HG03457 (cell line): Measurements from ENCODE around the gene SIGLEC11.
"Not testable (repeated sequence)": the region's sequence is repeated elsewhere in the genome, so short reads cannot be mapped to it uniquely, and the experiment has no call there.

ENCODE experiments used
- ATAC-seq: cut with Tn5 transposase; IDR thresholded peaks from one replicate; pipeline ENCODE4 v1.9.1; 2021; ENCODE audit warnings: moderate number of reproducible peaks; ENCODE audit not compliant: unreplicated experiment

The SIGLEC11 gene

DNA sequence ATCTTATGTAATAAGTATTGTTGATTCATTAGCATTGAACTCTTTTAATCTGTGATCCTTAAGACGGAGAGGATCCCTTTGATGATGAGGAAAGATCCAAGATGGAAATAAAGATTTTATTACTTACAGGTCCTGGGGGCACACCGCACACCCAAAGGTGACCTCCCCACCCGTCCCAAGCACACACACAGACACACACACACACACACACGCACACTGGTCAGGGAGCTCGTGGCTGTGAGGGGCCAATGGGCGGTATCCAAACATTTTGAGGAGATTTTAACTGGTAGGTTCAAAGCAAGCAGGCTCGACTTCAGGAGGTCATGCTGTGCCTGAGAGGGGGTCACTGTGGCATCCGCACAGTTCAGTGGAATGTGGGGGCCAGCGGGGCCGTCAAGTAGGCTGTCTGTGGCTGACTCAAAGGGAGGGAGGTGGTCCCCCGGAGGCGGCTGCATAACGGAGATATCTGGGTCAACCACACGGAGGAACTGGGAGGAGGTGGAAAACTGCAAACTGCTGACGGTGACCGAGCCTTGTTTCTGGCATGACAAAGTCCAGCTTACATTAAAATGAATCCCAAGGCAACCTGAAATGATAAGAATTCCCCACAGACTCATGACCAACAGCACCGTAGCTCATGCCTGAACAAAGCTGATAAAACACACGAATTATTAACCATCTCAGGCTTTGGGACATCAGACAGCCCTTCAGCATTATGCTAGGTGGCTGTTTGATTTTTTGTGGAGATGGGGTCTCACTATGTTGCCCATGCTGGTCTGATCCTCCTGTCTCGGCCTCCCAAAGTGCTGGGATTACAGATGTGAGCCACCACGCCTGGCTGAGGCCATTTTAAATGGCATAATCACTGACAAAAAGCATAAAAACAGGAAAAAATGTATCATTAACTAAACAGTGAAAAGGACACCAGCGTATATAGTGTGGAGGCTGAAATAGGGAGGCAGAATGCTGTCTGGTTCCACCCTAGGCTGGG is 20.9 kb upstream of the SIGLEC11 start:
- no peak for ATAC-seq

DNA sequence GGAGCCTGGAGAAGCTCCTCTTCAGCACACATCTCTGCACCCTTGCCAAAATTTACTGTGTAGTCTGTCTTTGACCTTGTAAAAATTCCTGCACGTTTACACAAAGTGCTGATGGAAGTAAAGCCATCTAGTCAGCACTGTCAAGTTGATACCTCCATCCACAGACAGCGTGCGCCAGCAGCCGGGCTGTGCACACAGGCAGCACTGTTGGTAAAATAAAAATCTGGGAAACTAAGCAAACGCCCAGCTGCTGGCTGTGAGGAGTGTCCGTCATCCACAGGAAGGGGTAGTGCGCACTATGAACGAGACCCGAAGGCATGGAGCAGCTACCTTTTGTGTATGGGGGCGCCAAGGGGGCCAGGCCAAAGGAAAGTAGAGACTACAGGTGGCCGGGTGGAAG is 17.4 kb upstream of the SIGLEC11 start:
- ATAC-seq, result no peak

- ATAC-seq, result no peak
Observed at GRCh38 chr19:49977881-49978280, 16.9 kb upstream of the SIGLEC11 start.

- no peak for ATAC-seq
Observed at GRCh38 chr19:49977076-49977475, 16.1 kb upstream of the SIGLEC11 start.

DNA sequence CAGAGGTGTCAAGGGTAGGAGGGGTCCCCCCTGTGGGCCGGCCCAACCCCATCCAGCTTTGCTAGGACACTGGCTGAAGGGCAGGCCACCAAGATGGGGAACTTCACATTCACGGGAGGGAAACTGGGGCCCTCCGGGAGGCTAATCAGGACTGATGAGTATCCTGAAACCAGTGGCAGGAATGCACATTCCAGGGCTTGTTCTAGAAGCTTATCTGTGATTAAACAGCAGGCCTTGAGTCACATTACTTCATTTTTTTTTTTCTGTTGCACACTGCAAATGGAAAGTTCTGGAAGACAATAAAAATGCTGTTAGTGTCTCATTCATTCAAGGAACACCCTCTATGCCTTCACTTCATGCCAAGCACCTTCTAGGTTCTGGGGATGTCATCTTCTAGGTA is 15.5 kb upstream of the SIGLEC11 start:
- ATAC-seq, result no peak

DNA sequence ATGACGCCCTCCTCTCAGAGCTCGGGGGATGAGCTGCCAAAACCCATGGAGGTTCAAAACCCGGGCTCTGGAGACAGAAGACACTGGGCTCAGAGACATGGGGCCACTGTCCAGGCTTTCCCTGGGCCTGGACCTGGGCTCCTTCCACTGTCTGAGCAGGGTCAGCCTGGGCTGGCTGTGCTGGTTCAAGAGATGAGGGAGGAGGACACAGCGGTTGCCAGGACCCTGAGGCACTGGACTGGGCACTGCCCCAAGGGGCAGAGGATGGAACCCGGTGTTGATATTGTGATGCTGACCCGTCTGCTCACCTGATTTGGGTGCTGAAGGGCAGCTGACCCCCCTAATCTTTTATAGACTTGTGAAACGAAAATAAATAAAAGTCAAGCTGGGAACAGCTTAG is 14.1 kb upstream of the SIGLEC11 start:
- ATAC-seq, result no peak

DNA sequence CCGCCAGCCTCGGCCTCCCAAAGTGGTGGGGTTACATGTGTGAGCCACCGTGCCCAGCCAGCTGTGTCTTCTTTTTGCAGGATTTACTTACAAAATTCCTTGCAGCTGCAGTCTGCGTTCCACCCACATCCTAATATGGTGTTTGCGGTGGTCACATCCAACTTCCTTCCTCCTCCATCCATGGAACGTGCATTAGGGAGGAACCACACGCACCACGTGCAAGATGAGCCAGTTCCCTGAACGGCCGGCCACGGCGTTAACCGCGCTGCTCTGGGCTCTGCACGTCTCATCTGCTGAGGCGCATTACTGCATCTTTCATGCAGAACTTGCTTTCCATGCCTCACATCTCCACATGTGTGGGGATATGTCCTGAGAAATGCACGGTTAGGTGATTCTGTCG is 13.0 kb upstream of the SIGLEC11 start:
- no peak for ATAC-seq

- no peak for ATAC-seq
Observed at GRCh38 chr19:49972841-49973240, 11.9 kb upstream of the SIGLEC11 start.

GRCh38 chr19:49971991-49972411 is 11.0 kb upstream of the SIGLEC11 start:
- no peak for ATAC-seq

- not testable (repeated sequence) for ATAC-seq
Observed at GRCh38 chr19:49969355-49969754, 8.4 kb upstream of the SIGLEC11 start.

- no peak for ATAC-seq
Observed at GRCh38 chr19:49968279-49968922, 7.4 kb upstream of the SIGLEC11 start.

DNA sequence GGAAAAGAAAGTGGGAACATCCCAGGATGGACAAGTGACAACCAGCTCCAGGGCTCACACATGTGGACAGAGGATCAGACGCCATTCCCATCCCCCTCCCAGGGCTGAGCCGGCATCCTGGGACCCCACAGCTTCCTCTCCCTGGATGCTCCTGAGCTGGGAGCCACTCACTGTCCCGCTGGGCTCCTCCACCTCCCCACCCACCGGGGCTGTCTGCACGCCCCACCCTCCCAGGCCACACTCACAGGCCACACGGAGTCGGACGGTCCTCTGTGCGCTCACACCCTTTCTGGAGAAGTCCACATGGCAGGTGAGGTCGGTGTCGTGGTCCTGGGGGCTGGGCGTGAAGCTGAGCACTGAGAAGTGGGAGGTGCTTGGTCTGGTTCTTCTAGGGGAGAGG is 1.1 kb downstream of the SIGLEC11 start:
- ATAC-seq, result not testable (repeated sequence)

- not testable (repeated sequence) for ATAC-seq
Observed at GRCh38 chr19:49958596-49958995, 2.4 kb downstream of the SIGLEC11 start.

DNA sequence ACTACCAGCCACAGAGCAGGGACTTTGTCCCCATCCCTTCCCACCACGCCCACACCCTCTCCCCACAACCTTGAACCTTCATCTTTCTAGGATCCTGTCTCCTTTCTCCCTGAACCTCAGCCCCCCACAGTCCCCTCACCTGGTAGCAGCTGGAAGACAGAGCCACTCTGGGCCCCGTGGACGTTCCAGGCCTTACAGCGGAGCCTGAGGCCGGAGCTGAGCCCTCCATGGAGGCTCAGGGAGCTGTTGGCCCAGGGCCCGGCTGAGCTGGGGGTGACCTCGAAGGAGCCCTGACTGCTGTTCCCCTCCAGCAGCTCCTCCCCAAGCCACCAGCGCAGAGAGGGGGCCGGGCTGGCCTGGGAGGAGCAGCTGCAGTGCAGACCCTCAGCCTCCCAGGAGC is 2.8 kb downstream of the SIGLEC11 start:
- ATAC-seq, result not testable (repeated sequence)

DNA sequence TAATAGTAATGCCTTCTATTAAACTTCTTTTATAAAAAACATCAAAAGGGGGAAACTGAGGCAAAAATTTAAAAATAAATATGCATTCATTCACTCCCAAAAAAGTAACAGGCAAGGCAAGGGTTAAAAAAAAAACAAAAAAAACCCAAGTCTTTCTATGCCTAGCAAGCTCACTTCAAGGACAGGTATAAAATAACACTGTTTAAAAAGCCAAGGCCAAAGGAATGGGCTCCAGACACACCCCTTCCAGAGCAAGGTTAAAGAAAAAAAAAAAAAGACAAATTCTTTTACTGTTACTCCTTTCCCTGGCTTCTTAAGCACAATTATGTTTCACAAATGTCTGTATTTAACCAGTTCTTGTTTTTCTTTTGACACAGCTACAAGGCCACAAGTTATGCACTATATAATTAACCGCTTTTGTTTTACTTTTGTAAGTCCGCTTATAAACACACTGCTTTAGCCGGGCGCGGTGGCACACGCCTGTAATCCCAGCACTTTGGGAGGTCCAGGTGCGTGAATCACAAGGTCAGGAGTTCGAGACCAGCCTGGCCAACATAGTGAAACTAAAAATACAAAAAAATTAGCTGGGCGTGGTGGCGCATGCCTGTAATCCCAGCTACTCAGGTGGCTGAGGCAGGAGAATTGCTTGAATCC is 3.6 kb downstream of the SIGLEC11 start:
- ATAC-seq, result no peak

DNA sequence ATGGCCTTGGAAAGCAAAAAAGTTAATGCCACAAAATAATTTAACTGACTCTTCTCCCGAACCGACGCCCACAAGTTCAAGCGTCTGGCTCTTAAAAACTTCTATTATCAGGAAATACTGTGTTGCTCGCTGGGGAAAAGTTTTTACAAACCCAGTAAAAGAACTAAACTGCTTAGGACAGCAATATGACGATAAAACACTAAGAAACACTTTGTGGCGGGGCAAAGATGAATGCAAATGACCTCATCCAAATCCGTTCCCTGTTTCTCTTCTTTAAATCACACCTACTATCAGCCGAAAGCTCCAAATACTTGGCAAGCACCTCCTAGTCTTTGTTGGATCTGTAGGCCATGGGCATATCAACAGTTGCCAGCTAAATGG is 4.9 kb downstream of the SIGLEC11 start:
- ATAC-seq, result no peak

- ATAC-seq, result no peak
Observed at GRCh38 chr19:49954933-49955332, 6.0 kb downstream of the SIGLEC11 start.

- no peak for ATAC-seq
Observed at GRCh38 chr19:49954092-49954829, 6.7 kb downstream of the SIGLEC11 start.

DNA sequence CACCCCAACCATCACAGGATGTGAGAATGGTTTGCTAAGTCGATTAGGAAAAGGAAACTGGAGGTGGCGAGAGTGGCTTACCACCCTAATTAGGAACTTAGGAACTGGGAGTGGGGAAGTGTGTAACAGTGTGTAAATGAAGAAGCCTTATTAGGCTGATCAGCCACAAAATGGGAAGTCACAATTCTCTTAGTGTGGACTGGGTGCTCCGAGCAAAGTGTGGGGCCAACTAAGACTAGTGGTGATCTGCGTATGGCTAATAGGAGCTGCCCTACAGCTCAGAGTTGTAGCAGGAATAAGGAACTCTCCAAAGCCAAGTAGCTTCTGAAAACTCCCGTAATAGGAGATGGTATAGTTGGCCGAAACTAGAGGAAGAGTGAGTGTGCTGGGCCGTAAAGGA is 7.6 kb downstream of the SIGLEC11 start:
- no peak for ATAC-seq

DNA sequence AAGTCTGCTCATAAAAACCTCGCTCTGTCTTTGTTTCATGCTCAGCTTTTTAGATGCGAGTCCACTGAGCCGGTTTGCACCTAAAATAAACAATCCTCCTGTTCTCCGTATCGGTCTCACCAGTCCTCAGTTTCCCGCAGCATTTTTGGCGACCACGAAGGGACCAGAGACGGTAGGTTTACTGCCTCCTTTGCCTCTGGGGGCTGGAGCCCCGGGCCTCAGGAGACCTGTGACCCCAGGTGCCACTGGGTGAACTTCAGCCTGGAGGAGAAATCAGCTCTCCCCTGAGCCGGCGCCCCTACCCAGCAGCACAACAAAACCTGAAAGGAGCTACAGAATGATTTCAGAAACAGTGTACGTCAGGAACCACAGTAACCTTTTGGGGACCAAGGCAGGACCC is 8.1 kb downstream of the SIGLEC11 start:
- no peak for ATAC-seq

- ATAC-seq, result no peak
Observed at GRCh38 chr19:49952479-49952836, 8.5 kb downstream of the SIGLEC11 start.
